Endodermal cell (in vitro differentiated cells): ENCODE results near the gene CACNA1H. TPM values are rescaled to one million over a fixed set of nuclear protein-coding genes. Genes with fewer than 3 reads are reported as not detected.
"Not testable (repeated sequence)": the region's sequence is repeated elsewhere in the genome, so short reads cannot be mapped to it uniquely, and the experiment has no call there.

Source experiments
- DNase-seq: peaks from one replicate; pipeline ENCODE4 v3.0.0-alpha.2; 2017
- H3K27ac ChIP-seq: 2 replicates; pipeline ENCODE4 v1.5.1; 2013; ENCODE audit warnings: mild to moderate bottlenecking, low read depth, low read length, moderate library complexity
- H3K27me3 ChIP-seq: 2 replicates; pipeline ENCODE4 v1.6.1; 2013; ENCODE audit warnings: mild to moderate bottlenecking, low read length, moderate library complexity; ENCODE audit not compliant: insufficient read depth, control insufficient read depth, poor library complexity, severe bottlenecking
- H3K36me3 ChIP-seq: 2 replicates; pipeline ENCODE4 v1.7.0; 2013; ENCODE audit warnings: mild to moderate bottlenecking, low read length, moderate library complexity; ENCODE audit not compliant: control insufficient read depth, insufficient read depth
- H3K4me1 ChIP-seq: one replicate; pipeline ENCODE4 v1.7.0; 2013; ENCODE audit warnings: low read length; ENCODE audit not compliant: control insufficient read depth, insufficient read depth
- H3K4me3 ChIP-seq: 2 replicates; pipeline ENCODE4 v1.5.1; 2013; ENCODE audit warnings: mild to moderate bottlenecking, low read length, moderate library complexity
- H3K9ac ChIP-seq: 2 replicates; pipeline ENCODE4 v1.6.1; 2013; ENCODE audit warnings: mild to moderate bottlenecking, low read length, moderate library complexity; ENCODE audit not compliant: poor library complexity, severe bottlenecking; ENCODE audit errors: extremely low read depth
- H3K9me3 ChIP-seq: 2 replicates; pipeline ENCODE4 v1.6.1; 2013; ENCODE audit warnings: mild to moderate bottlenecking, low read length, moderate library complexity; ENCODE audit not compliant: control insufficient read depth
- H3K27ac Mint-ChIP-seq: 2 replicates; pipeline ENCODE4 v1.8.0; 2020; ENCODE audit warnings: mixed read lengths
- H3K27me3 Mint-ChIP-seq: 2 replicates; pipeline ENCODE4 v1.8.0; 2021; ENCODE audit warnings: mild to moderate bottlenecking, mixed read lengths; ENCODE audit not compliant: insufficient read depth
- H3K36me3 Mint-ChIP-seq: 2 replicates; pipeline ENCODE4 v1.8.0; 2020; ENCODE audit warnings: low read depth, mixed read lengths
- H3K4me1 Mint-ChIP-seq: 2 replicates; pipeline ENCODE4 v1.8.0; 2020; ENCODE audit warnings: mixed read lengths
- H3K4me3 Mint-ChIP-seq: 2 replicates; pipeline ENCODE4 v1.8.0; 2020; ENCODE audit warnings: mild to moderate bottlenecking, moderate library complexity, mixed read lengths
- H3K9me3 Mint-ChIP-seq: 2 replicates; pipeline ENCODE4 v1.8.0; 2020; ENCODE audit warnings: mild to moderate bottlenecking, mixed read lengths
- WGBS, 2 experiments: methylation state at CpG; one replicate each; pipeline versions ENCODE4 v1.1.5 to v1.1.7; 2013; ENCODE audit warnings: missing lambda C conversion rate in 2 of 2, mixed read lengths in 1 of 2; ENCODE audit not compliant: insufficient coverage in 1 of 2, insufficient read length in 1 of 2; 5-methylcytosine and 5-hydroxymethylcytosine counted together
- total RNA-seq, 2 donors: library from RNA; stranded (reverse); fragmentation: NEBNext Ultra II Directional in 1 of 2; extraction: Animal tissue kit (Norgen Biotek cat#: 25700) in 1 of 2; gene quantifications; 2 replicates in 1 of 2; 3 replicates in 1 of 2; pipeline ENCODE4 v1.2.1, GENCODE V29; 2021
- TF ChIP-seq, protein P1 (sequence below): fragments of 200-600 bp; sonication (generic); conservative IDR thresholded peaks from 2 replicates; pipeline ENCODE4 v1.5.0; 2021; ENCODE audit warnings: antibody characterized with exemption, mild to moderate bottlenecking

The CACNA1H gene
- total RNA-seq, 2 donors from 2014 or later = 31.6 to 45.0 TPM

DNA sequence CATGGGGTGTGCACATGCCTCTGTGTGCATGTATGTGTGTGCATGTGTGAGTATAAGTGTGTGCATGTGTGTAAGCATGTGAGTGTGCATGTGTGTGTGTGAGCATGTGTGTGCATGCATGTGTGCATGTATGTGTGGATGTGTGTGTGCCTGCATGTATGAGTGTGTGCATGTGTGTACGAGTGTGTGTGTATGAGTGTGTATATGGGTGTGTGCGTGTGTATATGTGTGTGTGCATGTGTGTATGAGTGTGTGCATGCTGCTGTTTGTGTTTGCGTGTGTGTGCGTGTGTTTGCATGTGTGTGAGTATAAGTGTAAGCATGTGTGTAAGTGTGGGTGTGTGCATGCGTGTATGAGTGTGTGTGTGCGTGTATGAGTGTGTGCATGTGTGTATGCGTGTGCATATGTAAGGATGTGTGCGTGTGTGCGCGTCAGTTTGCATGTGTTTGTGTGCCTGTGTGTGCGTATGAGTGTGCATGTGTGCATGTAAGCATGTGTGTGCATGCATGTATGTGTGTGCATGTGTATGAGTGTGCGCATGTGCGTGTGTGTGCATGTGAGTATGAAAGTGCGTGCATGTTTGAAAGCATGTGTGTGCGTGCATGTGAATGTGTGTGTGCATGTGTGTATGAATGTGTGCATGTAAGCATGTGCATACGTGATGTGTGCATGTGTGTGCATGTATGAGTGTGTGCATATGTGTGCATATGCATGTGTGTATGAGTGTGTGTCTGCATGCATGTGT is 111.6 kb downstream of the CACNA1H start:
- H3K9me3 Mint-ChIP-seq = peaks cover 7% of the 10 kb centered on the region
- H3K27ac ChIP-seq = no peak overlapping the region

DNA sequence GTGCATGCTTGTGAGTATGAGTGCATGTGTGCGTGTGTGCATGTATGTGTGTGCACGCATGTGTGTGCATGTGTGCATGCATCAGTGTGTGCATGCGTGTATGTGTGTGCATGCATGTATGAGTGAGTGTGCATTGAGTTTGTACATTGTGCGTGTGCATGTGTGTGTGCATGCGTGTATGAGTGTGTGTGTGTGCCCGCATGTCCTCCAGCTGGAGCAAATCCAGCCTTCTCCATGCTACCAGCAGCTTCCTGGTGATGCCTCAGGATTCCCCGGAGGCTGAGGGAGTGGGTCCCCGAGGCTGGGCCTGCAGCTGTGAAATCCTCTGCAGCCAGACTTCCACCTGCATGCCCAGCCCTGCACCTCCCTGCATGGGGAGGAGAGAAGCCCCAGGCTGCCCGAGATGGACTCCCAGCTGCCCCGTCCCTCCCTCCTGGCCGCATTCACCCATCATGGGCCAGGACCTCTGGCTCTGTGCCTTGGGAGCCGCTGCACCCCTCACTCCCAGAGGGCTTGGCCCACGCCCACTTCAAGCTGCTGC is 112.3 kb downstream of the CACNA1H start:
- TF ChIP-seq, protein P1, sequence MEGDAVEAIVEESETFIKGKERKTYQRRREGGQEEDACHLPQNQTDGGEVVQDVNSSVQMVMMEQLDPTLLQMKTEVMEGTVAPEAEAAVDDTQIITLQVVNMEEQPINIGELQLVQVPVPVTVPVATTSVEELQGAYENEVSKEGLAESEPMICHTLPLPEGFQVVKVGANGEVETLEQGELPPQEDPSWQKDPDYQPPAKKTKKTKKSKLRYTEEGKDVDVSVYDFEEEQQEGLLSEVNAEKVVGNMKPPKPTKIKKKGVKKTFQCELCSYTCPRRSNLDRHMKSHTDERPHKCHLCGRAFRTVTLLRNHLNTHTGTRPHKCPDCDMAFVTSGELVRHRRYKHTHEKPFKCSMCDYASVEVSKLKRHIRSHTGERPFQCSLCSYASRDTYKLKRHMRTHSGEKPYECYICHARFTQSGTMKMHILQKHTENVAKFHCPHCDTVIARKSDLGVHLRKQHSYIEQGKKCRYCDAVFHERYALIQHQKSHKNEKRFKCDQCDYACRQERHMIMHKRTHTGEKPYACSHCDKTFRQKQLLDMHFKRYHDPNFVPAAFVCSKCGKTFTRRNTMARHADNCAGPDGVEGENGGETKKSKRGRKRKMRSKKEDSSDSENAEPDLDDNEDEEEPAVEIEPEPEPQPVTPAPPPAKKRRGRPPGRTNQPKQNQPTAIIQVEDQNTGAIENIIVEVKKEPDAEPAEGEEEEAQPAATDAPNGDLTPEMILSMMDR = no peak
- Histone ChIP-seq H3K9me3 (no peaks in the 10 kb centered on the region), H3K9ac (no peak overlapping the region), H3K4me3 (no peak overlapping the region), H3K4me1 (no peaks in the 10 kb centered on the region), H3K36me3 (no peaks in the 10 kb centered on the region), H3K27ac (no peak overlapping the region), H3K27me3 (peaks cover 19% of the 10 kb centered on the region)
- no peak overlapping the region for H3K27ac Mint-ChIP-seq
- no peaks in the 10 kb centered on the region for H3K36me3 Mint-ChIP-seq
- no peak for DNase-seq
- 90 to 94% methylated on average over 8 to 13 of the region's 13 CpGs for WGBS, 2 experiments
- H3K9me3 Mint-ChIP-seq = peaks cover 7% of the 10 kb centered on the region
- no peaks in the 10 kb centered on the region for H3K4me1 Mint-ChIP-seq
- no peak overlapping the region for H3K4me3 Mint-ChIP-seq
- H3K27me3 Mint-ChIP-seq = peaks cover 5% of the 10 kb centered on the region

More for the DNA sequence above, 111.6 kb downstream of the CACNA1H start:
- no peak overlapping the region for H3K4me3 ChIP-seq
- H3K36me3 ChIP-seq = no peaks in the 10 kb centered on the region
- no peak overlapping the region for H3K9ac ChIP-seq
- H3K27ac Mint-ChIP-seq = no peak overlapping the region
- TF ChIP-seq, protein P1 = no peak
- no peaks in the 10 kb centered on the region for H3K36me3 Mint-ChIP-seq
- H3K4me1 ChIP-seq = no peaks in the 10 kb centered on the region
- WGBS, 2 experiments = 88 to 95% methylated on average over 15 to 16 of the region's 16 CpGs
- H3K9me3 ChIP-seq = no peaks in the 10 kb centered on the region
- H3K4me1 Mint-ChIP-seq = no peaks in the 10 kb centered on the region
- peaks cover 26% of the 10 kb centered on the region for H3K27me3 ChIP-seq
- no peak overlapping the region for H3K4me3 Mint-ChIP-seq
- no peak for DNase-seq
- peaks cover 5% of the 10 kb centered on the region for H3K27me3 Mint-ChIP-seq

DNA sequence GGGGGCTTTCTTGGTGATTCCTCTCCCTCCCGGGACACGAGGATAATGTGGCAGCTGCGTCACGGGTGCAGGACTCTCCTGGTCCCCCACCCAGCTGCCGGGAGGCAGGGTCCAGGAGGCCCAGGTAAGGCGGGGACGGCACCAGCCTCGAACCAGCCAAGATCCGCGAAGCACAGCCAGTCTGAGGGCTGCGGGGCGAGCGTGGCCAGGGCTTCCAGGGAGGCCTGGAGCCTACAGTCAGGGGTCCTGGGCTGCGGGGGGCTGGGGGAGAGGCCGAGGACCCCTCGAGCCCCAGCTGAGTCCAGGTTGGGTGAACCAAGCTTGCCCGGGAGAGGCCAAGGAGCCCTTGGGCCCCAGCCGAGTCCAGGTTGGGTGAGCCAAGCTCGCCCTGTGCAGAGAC is 112.9 kb downstream of the CACNA1H start:
- Histone ChIP-seq H3K27ac (no peak overlapping the region), H3K9me3 (no peaks in the 10 kb centered on the region), H3K27me3 (peaks cover 13% of the 10 kb centered on the region), H3K36me3 (no peaks in the 10 kb centered on the region), H3K4me1 (no peaks in the 10 kb centered on the region), H3K4me3 (no peak overlapping the region), H3K9ac (no peak overlapping the region)
- H3K27ac Mint-ChIP-seq = no peak overlapping the region
- WGBS, 2 experiments = 87 to 88% methylated on average over 11 to 19 of the region's 19 CpGs
- DNase-seq = no peak
- no peaks in the 10 kb centered on the region for H3K36me3 Mint-ChIP-seq
- TF ChIP-seq, protein P1 = no peak
- peaks cover 7% of the 10 kb centered on the region for H3K9me3 Mint-ChIP-seq
- peaks cover 5% of the 10 kb centered on the region for H3K27me3 Mint-ChIP-seq
- no peaks in the 10 kb centered on the region for H3K4me1 Mint-ChIP-seq
- no peak overlapping the region for H3K4me3 Mint-ChIP-seq

DNA sequence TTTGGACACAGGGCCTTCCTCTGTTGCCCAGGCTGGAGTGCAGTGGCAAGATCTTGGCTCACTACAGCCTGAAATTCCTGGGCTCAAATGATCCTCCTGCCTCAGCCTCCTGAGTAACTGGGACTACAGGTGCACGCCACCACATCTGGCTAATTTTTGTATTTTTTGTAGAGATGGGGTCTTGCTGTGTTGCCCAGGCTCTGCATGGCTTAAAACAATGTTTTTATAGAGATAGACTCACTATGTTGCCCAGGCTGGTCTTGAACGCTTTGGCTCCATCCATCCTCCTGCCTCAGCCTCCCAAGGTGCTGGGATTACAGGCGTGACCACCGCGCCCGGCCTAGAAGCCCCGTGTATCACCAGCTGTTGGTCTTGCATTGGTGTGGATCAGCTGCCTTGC is 116.5 kb downstream of the CACNA1H start:
- not testable (repeated sequence) for H3K9me3 Mint-ChIP-seq, H3K27me3 Mint-ChIP-seq, H3K4me3 ChIP-seq, H3K27ac ChIP-seq, DNase-seq, H3K9me3 ChIP-seq, H3K4me1 ChIP-seq, H3K27ac Mint-ChIP-seq, H3K36me3 Mint-ChIP-seq, H3K4me1 Mint-ChIP-seq, H3K36me3 ChIP-seq, H3K4me3 Mint-ChIP-seq, H3K9ac ChIP-seq
- peaks cover 13% of the 10 kb centered on the region for H3K27me3 ChIP-seq
- 93 to 95% methylated on average over 6 to 7 of the region's 7 CpGs for WGBS, 2 experiments
